Activated naive CD4-positive, alpha-beta T cell (primary cell): ENCODE measurements around the gene KRT84.

ENCODE experiments used
- DNase-seq, 4 experiments: peaks; one replicate each; lab custom pipeline; 2025; lab: John Stamatoyannopoulos, UW

Gene KRT84, protein sequence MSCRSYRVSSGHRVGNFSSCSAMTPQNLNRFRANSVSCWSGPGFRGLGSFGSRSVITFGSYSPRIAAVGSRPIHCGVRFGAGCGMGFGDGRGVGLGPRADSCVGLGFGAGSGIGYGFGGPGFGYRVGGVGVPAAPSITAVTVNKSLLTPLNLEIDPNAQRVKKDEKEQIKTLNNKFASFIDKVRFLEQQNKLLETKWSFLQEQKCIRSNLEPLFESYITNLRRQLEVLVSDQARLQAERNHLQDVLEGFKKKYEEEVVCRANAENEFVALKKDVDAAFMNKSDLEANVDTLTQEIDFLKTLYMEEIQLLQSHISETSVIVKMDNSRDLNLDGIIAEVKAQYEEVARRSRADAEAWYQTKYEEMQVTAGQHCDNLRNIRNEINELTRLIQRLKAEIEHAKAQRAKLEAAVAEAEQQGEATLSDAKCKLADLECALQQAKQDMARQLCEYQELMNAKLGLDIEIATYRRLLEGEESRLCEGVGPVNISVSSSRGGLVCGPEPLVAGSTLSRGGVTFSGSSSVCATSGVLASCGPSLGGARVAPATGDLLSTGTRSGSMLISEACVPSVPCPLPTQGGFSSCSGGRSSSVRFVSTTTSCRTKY

DNA sequence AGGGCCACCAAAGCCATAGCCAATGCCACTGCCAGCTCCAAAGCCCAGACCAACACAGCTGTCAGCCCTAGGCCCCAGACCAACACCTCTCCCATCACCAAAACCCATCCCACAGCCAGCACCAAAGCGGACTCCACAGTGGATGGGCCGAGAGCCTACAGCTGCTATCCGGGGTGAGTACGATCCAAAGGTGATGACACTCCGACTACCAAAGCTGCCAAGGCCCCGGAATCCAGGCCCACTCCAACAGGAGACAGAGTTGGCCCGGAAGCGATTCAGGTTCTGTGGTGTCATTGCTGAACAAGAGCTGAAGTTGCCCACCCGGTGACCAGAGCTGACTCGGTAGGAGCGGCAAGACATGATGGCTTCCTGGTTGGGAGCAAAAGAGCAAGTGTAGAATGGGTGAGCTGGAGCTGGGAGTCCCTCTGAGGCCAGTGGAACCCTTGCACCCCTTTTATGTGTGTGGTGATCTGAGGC lies at the start of gene KRT84:
KRT84 (minus strand) TSS at position 427 of the 477 bp plus-strand sequence; CDS start at position 360, 67 bp downstream.
- DNase-seq, result no peak

DNA sequence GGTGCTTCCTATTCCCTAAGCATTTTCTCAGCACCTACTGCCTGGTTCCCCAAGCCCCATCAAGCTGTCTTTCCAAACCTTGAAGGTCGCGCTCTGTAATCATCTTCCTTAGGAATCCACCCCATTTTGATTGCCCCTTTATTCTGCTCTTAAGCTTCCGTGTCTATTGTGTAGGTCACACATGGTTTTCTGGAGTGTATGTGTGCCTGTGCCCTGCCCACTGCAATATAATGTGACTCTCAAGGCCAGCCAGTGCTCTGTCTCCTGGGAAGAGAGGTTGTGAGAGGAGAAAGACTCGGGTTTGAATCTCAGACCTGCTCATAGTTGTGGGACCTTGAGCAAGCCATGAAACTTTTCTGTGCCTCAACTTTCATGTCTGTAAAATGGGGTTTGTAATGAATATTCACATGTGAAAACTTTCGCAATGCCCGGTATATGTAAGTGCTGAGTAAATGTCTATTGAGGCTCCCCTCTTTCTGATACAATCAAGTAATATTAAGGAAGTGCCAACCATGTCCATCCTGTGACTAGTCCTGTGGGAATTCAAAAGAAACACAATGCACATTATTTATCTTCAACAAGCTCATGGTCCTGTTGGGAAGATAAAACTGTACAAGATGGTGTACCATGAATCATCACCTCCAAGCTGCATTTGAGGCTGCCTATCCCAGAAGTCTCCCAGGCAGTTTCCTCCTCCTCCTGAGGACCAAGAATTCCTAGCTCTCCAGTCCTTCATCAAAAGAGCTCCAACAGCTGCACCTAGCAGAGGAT lies 49.5 kb upstream of the KRT84 start:
- no peak for DNase-seq

DNA sequence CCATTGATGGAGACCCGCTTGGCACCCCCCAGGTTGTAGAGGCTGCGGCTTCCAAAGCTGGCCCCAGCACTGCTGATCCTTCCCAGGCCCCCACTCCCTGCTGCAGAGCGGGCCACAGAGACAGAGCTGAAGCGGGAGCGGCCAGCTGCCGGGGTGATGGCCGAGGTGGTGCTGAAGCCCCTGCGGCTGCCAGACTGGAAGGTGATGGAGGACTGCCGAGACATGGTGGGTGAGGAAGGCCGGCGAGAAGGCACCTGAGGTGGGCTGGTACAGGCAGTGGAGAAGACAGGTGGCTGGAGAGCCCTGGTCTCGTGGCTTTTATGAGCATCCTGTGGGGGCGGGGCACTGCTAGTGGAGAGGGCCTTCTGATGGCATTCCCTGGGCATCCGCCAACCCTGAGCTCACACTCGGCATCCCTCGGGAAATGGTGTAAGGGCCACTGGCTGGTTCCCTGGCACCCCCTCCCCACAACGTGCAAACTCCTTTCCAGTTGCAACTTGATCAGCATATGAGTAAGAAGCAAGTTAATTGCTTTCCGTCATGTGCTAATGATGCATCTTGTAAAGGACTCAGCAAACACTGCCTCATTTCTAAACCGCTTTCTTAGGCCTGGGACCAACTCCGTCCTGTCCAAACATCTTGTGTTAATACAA lies 48.8 kb upstream of the KRT84 start, which contains the start of gene KRT75:
KRT75 (minus strand) TSS at position 291 of the 653 bp plus-strand sequence; CDS start at position 224, 67 bp downstream.
- no peak for DNase-seq

- DNase-seq, result no peak
Measured at GRCh38 chr12:52433501-52434080, 48.1 kb upstream of the KRT84 start.

GRCh38 chr12:52432559-52433207 lies 47.2 kb upstream of the KRT84 start:
- no peak for DNase-seq

GRCh38 chr12:52428121-52428520 lies 42.7 kb upstream of the KRT84 start:
- DNase-seq, result no peak

DNA sequence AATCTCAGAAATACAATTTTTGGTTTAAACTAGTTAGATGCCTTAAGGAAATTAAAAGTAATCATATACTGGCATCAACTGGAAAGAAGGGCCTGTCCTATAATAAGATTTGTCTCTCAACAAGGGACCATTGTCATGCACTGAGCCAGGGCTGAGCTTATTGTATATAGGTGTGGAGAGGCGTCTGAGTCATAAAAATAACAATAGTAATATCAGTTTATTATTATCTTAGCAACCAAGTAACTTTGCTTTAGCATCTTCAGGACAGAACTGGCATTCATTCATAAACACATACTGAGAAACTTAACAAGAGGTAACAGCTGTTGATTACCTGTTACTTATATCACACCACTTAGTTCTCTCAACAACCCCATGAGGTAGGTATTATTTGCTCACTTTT lies 41.6 kb upstream of the KRT84 start:
- DNase-seq, result no peak

DNA sequence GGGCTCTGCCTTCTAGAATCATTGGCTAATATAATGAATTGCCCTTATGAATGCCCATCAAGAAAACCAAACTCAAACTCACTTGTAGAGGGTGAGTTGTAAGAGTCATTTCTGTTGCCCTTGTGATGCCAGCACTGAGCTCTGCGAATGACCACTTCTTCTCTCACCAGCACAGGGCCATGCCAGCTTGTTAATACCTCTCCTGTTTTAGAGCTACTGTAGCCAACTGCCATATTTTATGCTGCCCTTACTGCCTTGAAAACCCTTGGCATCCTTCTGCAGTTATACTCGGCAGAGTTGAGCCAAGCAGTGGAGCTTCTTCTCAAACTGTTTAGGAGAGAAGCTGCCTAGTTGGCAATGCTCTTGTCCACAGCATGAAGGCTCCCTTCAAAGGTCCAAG lies 40.6 kb upstream of the KRT84 start:
- DNase-seq, result no peak

DNA sequence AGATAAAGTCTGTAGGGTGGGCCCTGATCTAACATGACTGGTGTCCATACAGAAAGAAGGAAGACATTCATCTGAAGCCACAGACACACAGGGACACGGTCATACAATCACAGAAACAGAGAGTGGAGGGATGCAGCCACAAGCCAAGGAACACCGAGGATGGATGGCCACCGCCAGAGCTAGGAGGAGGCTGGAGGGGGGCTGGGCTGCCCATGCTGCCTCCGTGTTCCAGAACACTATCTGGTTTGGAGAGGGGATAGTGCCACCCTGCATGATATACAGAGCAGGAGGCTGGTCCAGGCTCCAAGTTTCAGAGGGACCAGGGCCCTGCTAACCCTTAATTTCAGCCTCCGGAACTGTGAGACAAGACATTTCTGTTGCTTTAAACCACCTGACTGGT lies 40.0 kb upstream of the KRT84 start:
- DNase-seq, result no peak

- DNase-seq, result no peak
Measured at GRCh38 chr12:52423661-52424500, 38.4 kb upstream of the KRT84 start.

DNA sequence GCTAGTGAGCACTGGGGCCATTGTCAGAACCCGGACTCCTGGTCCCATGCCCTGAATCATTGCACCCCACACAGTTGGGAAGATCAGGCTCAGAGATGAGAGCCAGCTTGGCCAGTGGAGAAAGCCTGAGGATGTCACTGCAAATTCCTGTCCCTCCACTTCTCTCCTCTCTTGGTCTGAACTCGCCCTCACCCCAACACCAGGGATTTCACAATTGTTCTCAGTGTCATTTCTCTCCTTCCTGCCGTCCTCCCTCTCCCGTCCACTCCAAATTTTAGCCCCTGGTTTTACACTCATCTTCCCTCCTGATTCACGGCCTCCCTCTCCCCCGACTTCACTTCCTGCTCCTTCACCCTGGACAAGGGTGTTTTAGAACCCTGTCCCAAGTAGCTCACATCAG lies 37.6 kb upstream of the KRT84 start:
- DNase-seq, result no peak

- DNase-seq, result no peak
Measured at GRCh38 chr12:52419656-52420055, 34.2 kb upstream of the KRT84 start.

- DNase-seq, result no peak
Measured at GRCh38 chr12:52418576-52419110, 33.2 kb upstream of the KRT84 start.

GRCh38 chr12:52417740-52418139 lies 32.3 kb upstream of the KRT84 start:
- DNase-seq, result no peak

DNA sequence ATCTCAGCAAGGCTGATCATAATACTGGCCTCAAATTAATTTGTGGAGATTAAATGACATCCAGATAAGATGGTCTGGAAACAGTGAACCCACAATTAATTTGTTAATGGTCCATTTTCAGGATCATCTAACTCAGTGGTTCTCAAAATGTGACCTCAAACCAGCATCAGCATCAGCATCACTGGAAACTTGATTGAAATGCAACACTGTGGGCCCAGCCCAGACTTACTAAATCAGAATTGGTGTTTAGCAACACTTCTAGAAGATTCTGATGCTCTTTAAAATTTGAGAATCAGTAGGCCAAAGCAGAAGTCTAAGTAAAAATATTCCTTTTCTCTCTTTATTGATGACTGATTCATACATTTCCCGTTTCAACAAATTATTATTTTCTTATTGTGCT lies 31.3 kb upstream of the KRT84 start:
- no peak for DNase-seq

DNA sequence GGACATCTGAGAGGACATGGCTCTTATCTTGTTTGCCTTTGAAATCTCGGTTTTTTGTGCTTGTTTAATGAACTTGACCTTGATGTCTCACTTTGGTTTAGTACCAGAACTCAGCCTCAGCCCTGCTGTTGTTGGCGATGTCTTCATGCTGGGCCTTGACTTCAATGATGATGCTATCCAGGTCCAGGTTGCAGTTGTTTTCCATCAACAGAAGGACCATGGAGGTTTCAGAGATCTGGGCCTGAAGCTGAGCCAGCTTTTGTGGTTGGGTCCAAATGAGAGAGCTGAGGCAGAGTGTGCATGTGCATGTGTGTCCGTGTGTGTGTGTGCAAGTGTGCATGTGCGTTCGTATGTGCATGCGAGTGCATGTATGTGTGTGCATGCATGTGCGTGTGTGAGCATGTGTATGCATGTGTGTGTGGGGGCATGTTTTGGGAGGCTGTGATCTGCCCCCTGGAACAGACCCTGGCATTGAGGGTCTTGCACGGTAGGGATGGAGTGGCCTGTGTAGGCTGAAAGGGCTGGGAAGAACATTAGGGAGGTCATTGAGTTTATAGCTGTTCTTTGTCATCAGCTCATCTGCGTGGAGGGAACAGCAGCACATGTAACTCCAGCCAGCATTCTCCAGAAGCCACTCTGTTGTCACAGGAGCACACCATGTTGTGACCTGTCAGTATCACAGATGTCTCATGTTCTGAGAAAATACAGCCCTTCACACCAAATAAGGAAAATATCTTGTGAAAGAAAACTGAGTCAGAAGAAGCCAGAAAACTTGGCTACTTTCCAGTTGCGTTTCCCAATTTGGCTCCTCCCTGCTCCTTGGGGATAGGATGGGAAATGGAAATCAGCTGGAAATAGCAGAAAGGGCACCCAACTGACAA lies 30.7 kb upstream of the KRT84 start:
- DNase-seq, result no peak

- DNase-seq, result no peak
Measured at GRCh38 chr12:52414936-52415335, 29.5 kb upstream of the KRT84 start.

DNA sequence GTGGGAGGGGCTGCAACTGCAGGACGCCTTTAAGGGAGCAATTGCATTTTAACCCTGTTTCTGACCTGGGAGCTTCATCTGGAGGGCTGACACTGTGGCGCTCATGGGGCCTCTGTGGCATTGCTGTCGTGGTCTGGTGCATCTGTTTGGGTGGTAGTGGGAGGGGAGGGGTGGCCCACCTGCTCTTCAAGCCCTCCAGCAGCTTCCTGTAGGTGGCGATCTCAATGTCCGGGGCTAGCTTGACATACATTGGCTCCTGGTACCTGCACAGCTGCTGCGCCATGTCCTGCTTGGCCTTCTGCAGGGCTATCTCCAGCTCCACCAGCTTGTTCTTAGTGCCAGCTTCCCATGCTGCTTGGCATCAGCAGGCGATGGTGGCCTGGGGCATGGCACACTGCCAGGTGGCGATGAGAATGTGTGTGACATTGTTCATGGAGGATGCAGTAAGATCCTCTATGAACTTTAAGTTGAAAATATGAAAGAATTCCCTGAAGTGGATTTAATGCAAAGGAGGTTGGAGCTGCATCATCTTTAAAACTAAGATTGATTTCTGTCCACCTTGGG lies 28.4 kb upstream of the KRT84 start:
- no peak for DNase-seq

GRCh38 chr12:52413202-52413601 lies 27.8 kb upstream of the KRT84 start:
- no peak for DNase-seq
